Raji (cell line): ENCODE data around the gene TLN1.

Source experiments
- POLR2A ChIP-seq: IDR thresholded peaks from 2 replicates; pipeline ENCODE4 v1.6.1; 2011; ENCODE audit warnings: low read depth, low read length, control low read depth; ENCODE audit not compliant: insufficient read depth

TLN1 gene

DNA sequence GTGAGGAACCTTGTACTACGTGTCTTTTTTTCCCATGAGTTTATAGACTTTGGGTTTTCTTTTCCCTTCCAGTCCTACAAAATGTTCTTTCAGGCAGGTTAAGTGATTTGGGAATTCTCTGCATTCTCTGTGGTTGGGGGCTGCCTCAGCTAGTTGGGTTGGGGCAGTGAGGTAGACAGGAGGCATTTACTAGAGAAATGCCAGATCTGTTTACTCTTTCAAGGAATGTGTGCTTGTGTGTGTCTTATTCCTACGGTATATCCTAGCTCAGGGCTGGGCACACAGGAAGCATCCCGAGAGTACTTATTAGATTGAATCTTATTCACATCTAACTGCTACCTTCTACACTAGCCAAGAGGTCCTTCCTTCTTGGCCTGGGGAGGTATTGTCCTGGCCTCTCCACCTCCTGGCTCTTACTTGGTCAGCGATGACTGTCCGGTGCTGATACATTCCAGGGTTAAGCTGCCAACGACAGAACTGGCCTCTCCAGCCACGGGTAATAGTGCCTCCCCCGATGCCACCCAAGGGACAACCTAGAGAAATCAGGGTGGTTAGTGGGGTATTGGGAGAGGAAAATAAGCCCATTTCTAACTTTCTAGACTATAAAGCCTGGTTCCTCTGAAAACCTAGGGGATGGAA, 12.0 kb upstream of the TLN1 start:
- no peak for TF ChIP-seq POLR2A

- TF ChIP-seq POLR2A, result no peak
These were observed 11.5 kb upstream of the TLN1 start for GRCh38 chr9:35743452-35743851.

DNA sequence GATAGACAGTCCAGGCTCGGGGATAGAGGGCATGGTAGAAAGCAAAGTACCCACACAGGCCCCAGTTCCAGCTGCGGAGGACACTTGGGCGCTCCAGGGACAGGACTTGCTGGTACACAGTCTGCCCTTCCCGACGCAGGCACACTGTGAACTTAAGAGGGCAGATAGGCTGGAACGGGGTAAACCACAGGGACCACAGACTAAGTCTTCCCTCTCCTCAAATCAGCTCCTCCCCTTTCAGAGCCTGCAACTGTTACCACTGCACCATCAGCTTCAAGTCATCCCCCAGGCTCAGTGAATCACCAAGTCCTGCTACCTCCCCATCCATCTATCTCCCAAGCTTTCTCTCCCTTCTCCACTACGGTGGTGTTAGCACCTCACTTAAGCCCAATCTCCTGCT, 9.7 kb upstream of the TLN1 start:
- no peak for TF ChIP-seq POLR2A

DNA sequence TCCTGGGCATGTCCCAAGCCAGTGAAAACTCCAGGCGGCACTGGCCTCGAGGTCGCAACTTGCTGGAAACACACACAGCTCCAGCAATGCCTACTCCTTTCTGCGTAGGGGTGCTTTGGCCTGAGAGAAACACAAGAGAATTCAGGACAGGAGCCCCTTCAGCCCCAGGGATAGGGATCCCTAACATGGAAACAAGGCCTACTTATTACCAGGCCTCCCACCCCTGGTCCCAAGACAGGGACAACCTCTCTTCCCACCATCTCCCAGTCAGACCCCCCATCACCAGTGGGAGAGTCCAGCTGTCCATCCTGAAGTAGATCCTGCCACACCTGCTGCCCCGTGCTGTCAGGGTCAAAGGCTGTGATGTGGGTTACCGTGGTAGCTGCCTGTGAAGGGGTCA, 8.2 kb upstream of the TLN1 start:
- TF ChIP-seq POLR2A, result no peak

- no peak for TF ChIP-seq POLR2A
These were observed 6.9 kb upstream of the TLN1 start for GRCh38 chr9:35738924-35739323.

- no peak for TF ChIP-seq POLR2A
These were observed 6.2 kb upstream of the TLN1 start for GRCh38 chr9:35738186-35738585.

DNA sequence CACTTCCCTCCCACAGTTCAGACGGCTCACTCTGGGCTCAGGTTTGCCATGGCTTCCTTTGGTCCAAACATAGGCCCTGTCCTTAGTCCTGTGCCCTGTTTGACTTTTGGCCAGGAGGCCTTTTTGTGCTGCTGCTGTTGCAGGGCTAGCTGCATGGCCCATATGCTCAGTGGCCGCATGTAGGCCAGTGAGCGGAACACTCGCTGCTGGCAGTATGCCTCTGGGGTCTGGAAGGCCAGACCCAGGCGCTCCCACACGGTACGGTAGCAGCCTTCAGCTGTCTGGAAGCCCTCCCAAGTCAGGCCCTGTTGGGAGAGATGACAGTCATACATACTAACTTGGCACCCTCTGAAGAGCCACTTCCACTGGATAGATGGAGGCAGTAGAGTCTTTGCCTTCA, 5.1 kb upstream of the TLN1 start:
- no peak for TF ChIP-seq POLR2A

GRCh38 chr9:35736201-35736633, 4.2 kb upstream of the TLN1 start:
- TF ChIP-seq POLR2A, result no peak

- no peak for TF ChIP-seq POLR2A
These were observed 2.1 kb upstream of the TLN1 start for GRCh38 chr9:35734096-35734495.

GRCh38 chr9:35732800-35733541, 976 bp upstream of the TLN1 start:
- no peak for TF ChIP-seq POLR2A

- TF ChIP-seq POLR2A, result no peak
These were observed 395 bp downstream of the TLN1 start for GRCh38 chr9:35731415-35732184.

GRCh38 chr9:35730486-35730854, 1.5 kb downstream of the TLN1 start:
- TF ChIP-seq POLR2A, result no peak

- no peak for TF ChIP-seq POLR2A
These were observed 2.1 kb downstream of the TLN1 start for GRCh38 chr9:35729700-35730485.

GRCh38 chr9:35729101-35729500, 2.9 kb downstream of the TLN1 start:
- no peak for TF ChIP-seq POLR2A
